Measurements from ENCODE around the gene GHRL. TPM values are rescaled to one million over a fixed set of nuclear protein-coding genes. Genes with fewer than 3 reads are reported as not detected.

Gene GHRL
- total and polyA plus RNA-seq, 2 donors from 2014 or later = 0.73 to 1.2 TPM

DNA sequence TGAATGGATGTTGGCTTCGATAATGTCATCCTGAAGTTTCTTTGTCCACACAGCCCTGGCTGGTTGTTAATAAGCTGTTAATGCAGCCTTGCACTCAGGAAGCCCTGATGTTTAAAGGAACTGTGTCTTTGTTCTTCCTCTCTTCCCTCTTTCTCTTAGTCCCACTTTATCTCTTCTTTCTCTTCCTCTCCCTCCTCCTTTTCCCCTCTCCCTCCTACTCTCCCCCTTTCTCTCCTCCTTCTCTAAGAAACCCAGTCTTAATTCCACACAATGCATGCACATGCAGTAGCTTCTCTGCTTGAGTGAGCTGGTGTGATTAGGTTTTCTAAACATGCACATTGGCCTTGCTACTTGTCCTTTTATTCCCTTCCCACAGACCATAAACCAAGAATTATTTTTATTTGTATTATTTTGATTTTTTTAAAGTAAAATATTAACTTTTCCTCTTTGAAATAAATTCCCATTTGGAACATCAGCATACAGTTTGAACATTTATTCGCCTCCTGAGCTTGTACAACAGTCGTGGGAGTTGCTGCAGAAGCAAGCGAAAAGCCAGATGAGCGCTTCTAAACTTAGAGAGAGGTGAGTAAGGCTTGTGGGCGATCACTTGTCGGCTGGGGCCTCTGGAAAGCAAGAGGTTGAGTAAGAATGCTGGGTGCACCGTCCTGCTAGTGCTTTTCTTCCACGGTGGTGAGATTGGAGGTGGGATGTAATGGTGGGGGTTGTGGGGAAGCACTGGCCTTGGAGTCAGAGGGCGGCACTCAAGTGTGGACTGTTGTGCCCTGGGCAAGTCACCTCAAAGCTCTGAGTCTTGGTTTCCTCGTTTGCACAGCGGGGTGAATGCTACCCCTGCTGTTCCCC is 7.2 kb downstream of the GHRL start:
- Histone ChIP-seq H3K27me3 (ENCODE audit: control insufficient read depth, insufficient read depth, low read length) (no peaks in the 10 kb centered on the region), H3K27ac (ENCODE audit: low read depth in 2 of 2, low read length in 2 of 2) (peak overlapping the region in 1 of 2 donors; percentile 3), H3K4me3 (ENCODE audit: low read length in 3 of 3) (no peak overlapping the region), H3K9me3 (ENCODE audit: control insufficient read depth in 2 of 3, insufficient read depth in 1 of 3, low read length in 3 of 3) (no peaks in the 10 kb centered on the region), H3K36me3 (ENCODE audit: control insufficient read depth in 2 of 3, insufficient read depth in 3 of 3, low read length in 3 of 3) (peaks cover 3 to 12% (median 5%) of the 10 kb centered on the region in 3 donors), H3K4me1 (ENCODE audit: control insufficient read depth in 2 of 3, insufficient read depth in 2 of 3, low read depth in 1 of 3, low read length in 3 of 3) (peaks cover 0 to 15% (median 0%) of the 10 kb centered on the region in 3 donors), H3K9ac (ENCODE audit: low read length in 3 of 3) (no peak overlapping the region)
- peak in 2 of 5 donors; percentile 63 to 69 for DNase-seq
- no peak for FAIRE-seq
- TF ChIP-seq, protein P1, sequence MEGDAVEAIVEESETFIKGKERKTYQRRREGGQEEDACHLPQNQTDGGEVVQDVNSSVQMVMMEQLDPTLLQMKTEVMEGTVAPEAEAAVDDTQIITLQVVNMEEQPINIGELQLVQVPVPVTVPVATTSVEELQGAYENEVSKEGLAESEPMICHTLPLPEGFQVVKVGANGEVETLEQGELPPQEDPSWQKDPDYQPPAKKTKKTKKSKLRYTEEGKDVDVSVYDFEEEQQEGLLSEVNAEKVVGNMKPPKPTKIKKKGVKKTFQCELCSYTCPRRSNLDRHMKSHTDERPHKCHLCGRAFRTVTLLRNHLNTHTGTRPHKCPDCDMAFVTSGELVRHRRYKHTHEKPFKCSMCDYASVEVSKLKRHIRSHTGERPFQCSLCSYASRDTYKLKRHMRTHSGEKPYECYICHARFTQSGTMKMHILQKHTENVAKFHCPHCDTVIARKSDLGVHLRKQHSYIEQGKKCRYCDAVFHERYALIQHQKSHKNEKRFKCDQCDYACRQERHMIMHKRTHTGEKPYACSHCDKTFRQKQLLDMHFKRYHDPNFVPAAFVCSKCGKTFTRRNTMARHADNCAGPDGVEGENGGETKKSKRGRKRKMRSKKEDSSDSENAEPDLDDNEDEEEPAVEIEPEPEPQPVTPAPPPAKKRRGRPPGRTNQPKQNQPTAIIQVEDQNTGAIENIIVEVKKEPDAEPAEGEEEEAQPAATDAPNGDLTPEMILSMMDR (IDR thresholded peaks at IDR 0.05; ENCODE audit: borderline replicate concordance, extremely low read depth, insufficient read depth) = no peak
- intact Hi-C loops (cut with DNase I) = no loop called here

DNA sequence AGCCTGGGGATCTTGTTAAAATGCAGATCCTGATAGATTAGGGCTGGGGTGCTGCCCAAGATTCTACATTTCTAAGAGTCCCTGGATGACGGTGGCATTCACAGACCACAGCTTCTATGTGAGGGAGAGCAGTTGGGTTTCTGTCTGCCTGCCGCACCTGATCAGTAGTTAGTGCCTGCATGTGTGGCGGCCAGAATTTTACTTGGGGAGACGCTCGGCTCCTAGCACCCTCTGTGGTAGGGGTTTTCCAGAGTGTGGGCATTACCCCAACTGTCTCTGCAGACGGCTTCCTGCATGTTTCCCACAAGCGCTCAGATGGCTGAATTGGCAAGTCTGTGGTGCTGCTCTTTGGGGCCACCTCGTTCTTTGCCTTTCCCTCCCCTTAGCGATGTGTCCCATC is 8.3 kb downstream of the GHRL start:
- TF ChIP-seq, protein P1 (IDR thresholded peaks at IDR 0.05; ENCODE audit: borderline replicate concordance, extremely low read depth, insufficient read depth) = no peak
- DNase-seq (no peak), FAIRE-seq (no peak)
- Histone ChIP-seq H3K36me3 (ENCODE audit: control insufficient read depth in 2 of 3, insufficient read depth in 3 of 3, low read length in 3 of 3) (peaks cover 3 to 22% (median 14%) of the 10 kb centered on the region in 3 donors), H3K4me1 (ENCODE audit: control insufficient read depth in 2 of 3, insufficient read depth in 2 of 3, low read depth in 1 of 3, low read length in 3 of 3) (peaks cover 0 to 15% (median 0%) of the 10 kb centered on the region in 3 donors), H3K4me3 (ENCODE audit: low read length in 3 of 3) (no peak overlapping the region), H3K27ac (ENCODE audit: low read depth in 2 of 2, low read length in 2 of 2) (peak overlapping the region in 1 of 2 donors; percentile 41), H3K27me3 (ENCODE audit: control insufficient read depth, insufficient read depth, low read length) (no peaks in the 10 kb centered on the region), H3K9me3 (ENCODE audit: control insufficient read depth in 2 of 3, insufficient read depth in 1 of 3, low read length in 3 of 3) (no peaks in the 10 kb centered on the region), H3K9ac (ENCODE audit: low read length in 3 of 3) (no peak overlapping the region)
- intact Hi-C loops (cut with DNase I) = no loop called here

DNA sequence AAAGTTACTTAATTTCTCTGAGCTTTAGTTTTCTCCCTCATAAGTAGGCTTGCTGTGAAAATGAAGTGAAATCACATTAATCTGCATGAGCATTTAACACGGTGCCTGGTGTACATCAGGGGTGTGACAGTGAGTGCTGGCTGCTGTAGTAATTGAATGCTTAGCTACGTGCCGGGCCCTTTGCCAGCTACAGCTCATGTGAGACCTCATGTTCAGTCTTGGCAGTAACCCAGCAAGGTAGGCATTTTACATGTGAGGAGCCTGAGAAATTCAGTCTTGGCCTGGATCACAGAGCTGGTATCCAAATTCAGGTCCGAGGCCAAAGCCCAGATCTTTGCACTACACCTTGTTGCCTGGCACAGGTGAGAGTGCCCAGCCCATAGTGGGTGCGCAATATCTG is 9.1 kb downstream of the GHRL start:
- Histone ChIP-seq H3K36me3 (ENCODE audit: control insufficient read depth in 2 of 3, insufficient read depth in 3 of 3, low read length in 3 of 3) (peaks cover 5 to 27% (median 22%) of the 10 kb centered on the region in 3 donors), H3K27ac (ENCODE audit: low read depth in 2 of 2, low read length in 2 of 2) (peak overlapping the region in 1 of 2 donors; percentile 41), H3K9ac (ENCODE audit: low read length in 3 of 3) (no peak overlapping the region), H3K4me3 (ENCODE audit: low read length in 3 of 3) (no peak overlapping the region), H3K27me3 (ENCODE audit: control insufficient read depth, insufficient read depth, low read length) (no peaks in the 10 kb centered on the region), H3K4me1 (ENCODE audit: control insufficient read depth in 2 of 3, insufficient read depth in 2 of 3, low read depth in 1 of 3, low read length in 3 of 3) (peaks cover 0 to 15% (median 0%) of the 10 kb centered on the region in 3 donors), H3K9me3 (ENCODE audit: control insufficient read depth in 2 of 3, insufficient read depth in 1 of 3, low read length in 3 of 3) (no peaks in the 10 kb centered on the region)
- intact Hi-C loops (cut with DNase I) = no loop called here
- TF ChIP-seq, protein P1 (IDR thresholded peaks at IDR 0.05; ENCODE audit: borderline replicate concordance, extremely low read depth, insufficient read depth) = no peak
- no peak for FAIRE-seq
- DNase-seq = peak in 3 of 5 donors; percentile 58 to 88 (median 80)

All from kidney (tissue), 14 donors.